Astrocyte of the spinal cord (primary cell): ENCODE data around the gene CCDC159.
A peak's percentile ranks its signal among the peaks of the same experiment; 100 is the strongest.
"Not testable (repeated sequence)": the region's sequence is repeated elsewhere in the genome, so short reads cannot be mapped to it uniquely, and the experiment has no call there.

Experiments
- DNase-seq: peaks from one replicate; pipeline ENCODE4 v3.0.0; 2011; ENCODE audit warnings: low read depth, low spot score
- H3K4me3 ChIP-seq: 2 replicates; pipeline ENCODE4 v1.5.1; 2011; ENCODE audit warnings: low read depth, mild to moderate bottlenecking, low read length, moderate library complexity
- in situ Hi-C: cut with HindIII; loops from 2 replicates; pipeline ENCODE4 v1.10.0; 2017; ENCODE audit warnings: low sequenced_read_pairs
- TF ChIP-seq, protein P1 (sequence below): IDR thresholded peaks from 2 replicates; pipeline ENCODE4 v1.5.1; 2012; ENCODE audit warnings: low read depth, mild to moderate bottlenecking, low read length, inconsistent platforms

CCDC159 gene

GRCh38 chr19:11330127-11330526, 16.2 kb upstream of the CCDC159 start:
- TF ChIP-seq, protein P1, sequence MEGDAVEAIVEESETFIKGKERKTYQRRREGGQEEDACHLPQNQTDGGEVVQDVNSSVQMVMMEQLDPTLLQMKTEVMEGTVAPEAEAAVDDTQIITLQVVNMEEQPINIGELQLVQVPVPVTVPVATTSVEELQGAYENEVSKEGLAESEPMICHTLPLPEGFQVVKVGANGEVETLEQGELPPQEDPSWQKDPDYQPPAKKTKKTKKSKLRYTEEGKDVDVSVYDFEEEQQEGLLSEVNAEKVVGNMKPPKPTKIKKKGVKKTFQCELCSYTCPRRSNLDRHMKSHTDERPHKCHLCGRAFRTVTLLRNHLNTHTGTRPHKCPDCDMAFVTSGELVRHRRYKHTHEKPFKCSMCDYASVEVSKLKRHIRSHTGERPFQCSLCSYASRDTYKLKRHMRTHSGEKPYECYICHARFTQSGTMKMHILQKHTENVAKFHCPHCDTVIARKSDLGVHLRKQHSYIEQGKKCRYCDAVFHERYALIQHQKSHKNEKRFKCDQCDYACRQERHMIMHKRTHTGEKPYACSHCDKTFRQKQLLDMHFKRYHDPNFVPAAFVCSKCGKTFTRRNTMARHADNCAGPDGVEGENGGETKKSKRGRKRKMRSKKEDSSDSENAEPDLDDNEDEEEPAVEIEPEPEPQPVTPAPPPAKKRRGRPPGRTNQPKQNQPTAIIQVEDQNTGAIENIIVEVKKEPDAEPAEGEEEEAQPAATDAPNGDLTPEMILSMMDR, result no peak
- no peak overlapping the region for H3K4me3 ChIP-seq
- in situ Hi-C loops, result no loop called here
- no peak for DNase-seq

DNA sequence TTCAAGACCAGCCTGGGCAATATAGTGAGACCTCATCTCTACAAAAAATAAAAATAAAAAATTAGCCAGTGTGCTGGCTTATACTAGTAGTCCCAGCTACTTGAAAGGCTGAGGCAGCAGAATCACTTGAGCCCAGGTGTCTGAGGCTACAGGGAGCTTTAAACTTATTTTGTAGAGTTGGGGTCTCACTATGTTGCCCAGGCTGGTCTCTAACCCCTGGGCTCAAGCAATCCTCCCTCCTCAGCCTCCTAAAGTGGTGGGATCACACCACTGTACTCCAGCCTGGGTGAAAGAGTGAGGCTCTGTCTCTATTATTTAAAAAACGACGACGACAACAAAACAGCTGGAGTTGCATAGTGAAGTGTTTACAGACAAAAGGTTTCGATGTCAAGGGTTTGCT, 14.8 kb upstream of the CCDC159 start:
- TF ChIP-seq, protein P1, result no peak
- no peak for DNase-seq
- no peak overlapping the region for H3K4me3 ChIP-seq
- in situ Hi-C loops, result no loop called here

DNA sequence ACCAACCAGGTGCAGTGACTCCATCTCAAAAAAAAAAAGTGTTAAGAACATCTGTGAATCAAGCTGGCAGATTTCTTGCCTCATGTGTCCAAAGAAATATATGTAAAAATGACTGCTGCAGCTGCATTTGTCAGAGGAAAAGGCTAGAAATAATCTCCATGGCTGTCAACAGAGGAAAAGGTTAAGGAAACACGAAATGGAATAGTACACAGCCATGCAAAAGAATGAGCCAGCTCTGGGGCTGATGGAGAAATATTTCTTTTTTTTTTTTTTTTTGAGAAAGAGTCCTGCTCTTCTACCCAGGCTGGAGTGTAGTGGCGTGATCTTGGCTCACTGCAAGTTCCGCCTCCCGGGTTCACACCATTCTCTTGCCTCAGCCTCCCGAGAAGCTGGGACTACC, 13.5 kb upstream of the CCDC159 start:
- DNase-seq, result no peak
- TF ChIP-seq, protein P1, result no peak
- in situ Hi-C loops, result no loop called here

DNA sequence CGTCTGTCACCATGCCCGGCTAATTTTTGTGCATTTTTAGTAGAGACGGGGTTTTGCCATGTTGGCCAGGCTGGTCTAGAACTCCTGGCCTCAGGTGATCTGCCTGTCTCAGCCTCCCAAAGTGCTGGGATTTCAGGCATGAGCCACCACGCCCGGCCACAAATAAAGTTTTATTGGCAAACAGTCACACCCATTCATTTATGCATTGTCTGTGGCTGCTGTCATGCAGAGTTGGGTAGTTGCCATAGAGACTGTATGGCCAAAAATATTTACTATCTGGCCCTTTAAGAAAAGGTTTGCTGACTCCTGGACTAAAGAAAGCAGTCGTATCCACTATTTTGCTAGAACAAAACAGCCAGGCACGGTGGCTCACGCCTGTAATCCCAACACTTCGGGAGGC, 12.5 kb upstream of the CCDC159 start:
- in situ Hi-C loops, result not testable (repeated sequence)

More for the DNA sequence above, 13.5 kb upstream of the CCDC159 start:
- no peak overlapping the region for H3K4me3 ChIP-seq

GRCh38 chr19:11335449-11336146, 10.7 kb upstream of the CCDC159 start:
- DNase-seq, result no peak
- H3K4me3 ChIP-seq, result no peak overlapping the region
- in situ Hi-C loops, result no loop called here
- TF ChIP-seq, protein P1, result no peak

More for the DNA sequence above, 12.5 kb upstream of the CCDC159 start:
- not testable (repeated sequence) for H3K4me3 ChIP-seq
- DNase-seq, result peak; percentile 32

DNA sequence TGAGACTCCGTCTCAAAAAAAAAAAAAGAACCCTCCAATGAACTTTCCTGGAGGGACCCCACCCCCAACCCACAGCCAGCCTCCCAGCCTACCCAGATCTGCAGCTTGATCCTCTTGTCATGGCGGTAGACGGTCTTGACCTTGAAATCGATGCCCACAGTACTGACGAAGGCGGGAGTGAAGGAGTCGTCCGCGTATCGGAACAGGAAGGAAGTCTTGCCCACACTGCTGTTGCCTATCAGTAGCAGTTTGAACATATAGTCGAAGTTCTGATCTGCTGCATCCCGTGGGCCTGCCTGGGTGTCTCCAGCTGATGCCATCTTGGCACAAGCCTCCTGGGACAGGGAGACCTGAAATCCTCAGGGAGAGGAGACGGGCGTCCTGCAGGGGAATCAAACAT, 9.2 kb upstream of the CCDC159 start:
- no peak for DNase-seq
- in situ Hi-C loops, result no loop called here
- H3K4me3 ChIP-seq, result no peak overlapping the region
- TF ChIP-seq, protein P1, result no peak

- no peak for DNase-seq
- TF ChIP-seq, protein P1, result no peak
- in situ Hi-C loops, result no loop called here
- no peak overlapping the region for H3K4me3 ChIP-seq
These were observed 8.2 kb upstream of the CCDC159 start for GRCh38 chr19:11338121-11338520.
